ENCODE measurements around the gene SUPV3L1.

DNA sequence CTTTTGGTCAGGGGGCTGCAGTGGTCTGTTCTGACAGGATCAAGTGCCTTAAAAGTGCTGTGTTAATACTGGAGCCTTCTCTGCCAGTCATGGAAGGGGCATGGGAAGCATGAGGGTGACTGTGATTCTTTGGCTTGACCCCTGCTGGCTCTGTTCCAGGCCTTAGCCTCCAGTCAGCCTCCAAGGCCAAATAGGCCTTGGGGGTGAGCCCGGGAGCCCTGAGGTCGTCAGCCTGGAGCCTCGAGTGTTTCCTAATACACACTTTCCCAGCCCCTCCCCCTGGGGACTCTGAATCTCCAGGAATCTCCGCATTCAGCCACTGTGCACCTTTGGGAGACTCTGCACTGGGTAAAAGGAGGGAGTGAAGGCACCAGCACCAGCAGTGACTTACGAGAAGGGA lies 50.1 kb downstream of the SUPV3L1 start:
- TF ChIP-seq, protein P1, sequence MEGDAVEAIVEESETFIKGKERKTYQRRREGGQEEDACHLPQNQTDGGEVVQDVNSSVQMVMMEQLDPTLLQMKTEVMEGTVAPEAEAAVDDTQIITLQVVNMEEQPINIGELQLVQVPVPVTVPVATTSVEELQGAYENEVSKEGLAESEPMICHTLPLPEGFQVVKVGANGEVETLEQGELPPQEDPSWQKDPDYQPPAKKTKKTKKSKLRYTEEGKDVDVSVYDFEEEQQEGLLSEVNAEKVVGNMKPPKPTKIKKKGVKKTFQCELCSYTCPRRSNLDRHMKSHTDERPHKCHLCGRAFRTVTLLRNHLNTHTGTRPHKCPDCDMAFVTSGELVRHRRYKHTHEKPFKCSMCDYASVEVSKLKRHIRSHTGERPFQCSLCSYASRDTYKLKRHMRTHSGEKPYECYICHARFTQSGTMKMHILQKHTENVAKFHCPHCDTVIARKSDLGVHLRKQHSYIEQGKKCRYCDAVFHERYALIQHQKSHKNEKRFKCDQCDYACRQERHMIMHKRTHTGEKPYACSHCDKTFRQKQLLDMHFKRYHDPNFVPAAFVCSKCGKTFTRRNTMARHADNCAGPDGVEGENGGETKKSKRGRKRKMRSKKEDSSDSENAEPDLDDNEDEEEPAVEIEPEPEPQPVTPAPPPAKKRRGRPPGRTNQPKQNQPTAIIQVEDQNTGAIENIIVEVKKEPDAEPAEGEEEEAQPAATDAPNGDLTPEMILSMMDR (IDR thresholded peaks at IDR 0.05), result no peak
- TF ChIP-seq POLR2A (IDR thresholded peaks at IDR 0.05), result no peak
- no peak for TF ChIP-seq POLR2AphosphoS5 (IDR thresholded peaks at IDR 0.05)

All from breast epithelium (tissue), 3 donors.